Neuronal stem cell (in vitro differentiated cells): ENCODE measurements around the gene SOD3.

Experiments
- DNase-seq: peaks from one replicate; pipeline ENCODE4 v3.0.0-alpha.2; 2013; ENCODE audit warnings: low spot score
- H2AFZ ChIP-seq: one replicate; pipeline ENCODE4 v1.6.1; 2013; ENCODE audit warnings: mild to moderate bottlenecking, low read length, inconsistent platforms
- H2AK5ac ChIP-seq: 2 replicates; pipeline ENCODE4 v1.6.1; 2013; ENCODE audit warnings: low read depth, mild to moderate bottlenecking, inconsistent platforms, low read length, moderate library complexity, mixed read lengths
- H2BK120ac ChIP-seq: 2 replicates; pipeline ENCODE4 v1.6.1; 2013; ENCODE audit warnings: low read depth, mild to moderate bottlenecking, inconsistent platforms, low read length, moderate library complexity, mixed read lengths
- H2BK12ac ChIP-seq: one replicate; pipeline ENCODE4 v1.6.1; 2013; ENCODE audit warnings: low read length, inconsistent platforms
- H2BK15ac ChIP-seq: 2 replicates; pipeline ENCODE4 v1.6.1; 2013; ENCODE audit warnings: mild to moderate bottlenecking, low read length, inconsistent platforms, mixed read lengths
- H2BK5ac ChIP-seq: one replicate; pipeline ENCODE4 v1.6.1; 2013; ENCODE audit warnings: inconsistent platforms, mild to moderate bottlenecking, low read length, moderate library complexity
- H3K14ac ChIP-seq: one replicate; pipeline ENCODE4 v1.6.1; 2013; ENCODE audit warnings: low read length, inconsistent platforms
- H3K18ac ChIP-seq: 2 replicates; pipeline ENCODE4 v1.6.1; 2013; ENCODE audit warnings: low read length, inconsistent platforms
- H3K23ac ChIP-seq: 2 replicates; pipeline ENCODE4 v1.6.1; 2013; ENCODE audit warnings: low read depth, mild to moderate bottlenecking, mixed read lengths, low read length, inconsistent platforms; ENCODE audit not compliant: poor library complexity
- H3K27ac ChIP-seq: replicated peaks from 3 replicates; pipeline ENCODE4 v1.5.1; 2013; ENCODE audit warnings: low read length, inconsistent platforms
- H3K27me3 ChIP-seq, 3 experiments: 2 replicates each; pipeline ENCODE4 v1.6.1; 2013; ENCODE audit warnings: low read length in 3 of 3, mild to moderate bottlenecking in 2 of 3, inconsistent platforms in 1 of 3, low read depth in 1 of 3, mixed read lengths in 1 of 3, moderate library complexity in 1 of 3; ENCODE audit not compliant: control insufficient read depth in 3 of 3, insufficient read depth in 3 of 3
- H3K36me3 ChIP-seq, 2 donors: replicated peaks in 1 of 2; 2 replicates each; pipeline ENCODE4 v1.6.1; 2013; ENCODE audit warnings: low read length in 2 of 2; ENCODE audit not compliant: control insufficient read depth in 2 of 2, insufficient read depth in 2 of 2
- H3K4ac ChIP-seq: 2 replicates; pipeline ENCODE4 v1.6.1; 2013; ENCODE audit warnings: inconsistent platforms, mild to moderate bottlenecking, low read length, moderate library complexity
- H3K4me1 ChIP-seq, 2 donors: 1 replicate in 1 of 2; 2 replicates in 1 of 2; pipeline ENCODE4 v1.6.1; 2013; ENCODE audit warnings: low read length in 2 of 2, low read depth in 1 of 2; ENCODE audit not compliant: control insufficient read depth in 2 of 2, insufficient read depth in 1 of 2
- H3K4me2 ChIP-seq: one replicate; pipeline ENCODE4 v1.6.1; 2013; ENCODE audit warnings: mild to moderate bottlenecking, low read length, inconsistent platforms; ENCODE audit not compliant: insufficient read depth, poor library complexity, severe bottlenecking
- H3K4me3 ChIP-seq, 2 donors: 2 replicates each; pipeline ENCODE4 v1.5.1; 2013; ENCODE audit warnings: low read length in 2 of 2, mild to moderate bottlenecking in 2 of 2, inconsistent platforms in 1 of 2, moderate library complexity in 1 of 2
- H3K79me1 ChIP-seq: one replicate; pipeline ENCODE4 v1.6.1; 2013; ENCODE audit warnings: low read depth, mild to moderate bottlenecking, inconsistent platforms, low read length, moderate library complexity
- H3K9ac ChIP-seq: one replicate; pipeline ENCODE4 v1.6.1; 2013; ENCODE audit warnings: mild to moderate bottlenecking, low read depth, low read length, inconsistent platforms; ENCODE audit not compliant: poor library complexity
- H3K9me3 ChIP-seq, 2 donors: replicated peaks in 1 of 2; 2 replicates each; pipeline versions ENCODE3 to v1.6.1; 2013; ENCODE audit warnings: low read length in 2 of 2, mild to moderate bottlenecking in 2 of 2, inconsistent platforms in 1 of 2, low read depth in 1 of 2, mixed read lengths in 1 of 2, moderate library complexity in 1 of 2; ENCODE audit not compliant: control insufficient read depth in 2 of 2, insufficient read depth in 1 of 2
- H4K8ac ChIP-seq: one replicate; pipeline ENCODE4 v1.6.1; 2013; ENCODE audit warnings: low read depth, mild to moderate bottlenecking, inconsistent platforms, low read length, moderate library complexity
- H4K91ac ChIP-seq: one replicate; pipeline ENCODE4 v1.6.1; 2013; ENCODE audit warnings: low read length, low read depth, mild to moderate bottlenecking, inconsistent platforms; ENCODE audit not compliant: poor library complexity
- WGBS, 2 donors: extraction: QIAGEN DNeasy Blood & Tissue Kit; methylation state at CpG; one replicate each; pipeline ENCODE4 v1.1.7; 2013; ENCODE audit warnings: missing lambda C conversion rate in 2 of 2, mixed read lengths in 1 of 2; ENCODE audit not compliant: insufficient read length in 2 of 2, insufficient replicate concordance in 1 of 2; ENCODE audit errors: extremely low coverage in 2 of 2; 5-methylcytosine and 5-hydroxymethylcytosine counted together

Gene SOD3

GRCh38 chr4:24770667-24771066, 24.7 kb upstream of the SOD3 start:
- H3K18ac ChIP-seq, result no peak overlapping the region
- H3K14ac ChIP-seq, result no peak overlapping the region
- H3K9me3 ChIP-seq, result no peaks in the 10 kb centered on the region
- no CpG with 5 or more reads among the region's 4 CpGs for WGBS, 2 donors
- no peak overlapping the region for H2BK120ac ChIP-seq
- DNase-seq, result no peak
- no peak overlapping the region for H3K4me3 ChIP-seq
- H3K9ac ChIP-seq, result no peak overlapping the region
- H3K27me3 ChIP-seq, result no peaks in the 10 kb centered on the region
- H2AFZ ChIP-seq, result no peak overlapping the region
- no peak overlapping the region for H2BK5ac ChIP-seq
- H3K36me3 ChIP-seq, result no peaks in the 10 kb centered on the region
- H3K4ac ChIP-seq, result no peak overlapping the region
- no peaks in the 10 kb centered on the region for H3K4me1 ChIP-seq
- H3K4me2 ChIP-seq, result no peak overlapping the region
- H2BK15ac ChIP-seq, result no peak overlapping the region
- H2BK12ac ChIP-seq, result no peak overlapping the region
- no peak overlapping the region for H4K91ac ChIP-seq
- no peak overlapping the region for H3K27ac ChIP-seq
- no peak overlapping the region for H3K23ac ChIP-seq
- H4K8ac ChIP-seq, result no peak overlapping the region
- H3K79me1 ChIP-seq, result no peaks in the 10 kb centered on the region
- no peak overlapping the region for H2AK5ac ChIP-seq

- Histone ChIP-seq H3K4me2 (no peak overlapping the region), H3K79me1 (no peaks in the 10 kb centered on the region), H4K8ac (peak overlapping the region; percentile 70), H2BK120ac (no peak overlapping the region), H2AK5ac (no peak overlapping the region), H3K9ac (no peak overlapping the region), H2AFZ (no peak overlapping the region), H3K4me3 (no peak overlapping the region), H3K14ac (no peak overlapping the region), H3K23ac (no peak overlapping the region), H2BK5ac (no peak overlapping the region), H3K27me3 (no peaks in the 10 kb centered on the region), H3K9me3 (no peaks in the 10 kb centered on the region), H3K18ac (no peak overlapping the region), H4K91ac (no peak overlapping the region), H3K4ac (no peak overlapping the region), H2BK15ac (no peak overlapping the region), H3K27ac (no peak overlapping the region), H3K36me3 (no peaks in the 10 kb centered on the region), H3K4me1 (no peaks in the 10 kb centered on the region), H2BK12ac (no peak overlapping the region)
- no peak for DNase-seq
- WGBS, 2 donors, result no CpG with 5 or more reads among the region's 4 CpGs
These were observed 24.1 kb upstream of the SOD3 start for GRCh38 chr4:24771241-24771640.

GRCh38 chr4:24772061-24772705, 23.2 kb upstream of the SOD3 start:
- no peak overlapping the region for H3K4me3 ChIP-seq
- no peak overlapping the region for H2AK5ac ChIP-seq
- no peak overlapping the region for H3K4me2 ChIP-seq
- no peak overlapping the region for H3K9ac ChIP-seq
- H3K23ac ChIP-seq, result no peak overlapping the region
- no peak overlapping the region for H2BK15ac ChIP-seq
- H3K4me1 ChIP-seq, result no peaks in the 10 kb centered on the region
- no peaks in the 10 kb centered on the region for H3K36me3 ChIP-seq
- no peaks in the 10 kb centered on the region for H3K9me3 ChIP-seq
- H3K27ac ChIP-seq, result no peak overlapping the region
- H3K79me1 ChIP-seq, result no peaks in the 10 kb centered on the region
- H2BK12ac ChIP-seq, result no peak overlapping the region
- no peak for DNase-seq
- H3K18ac ChIP-seq, result no peak overlapping the region
- no CpG with 5 or more reads among the region's 5 CpGs for WGBS, 2 donors
- H2BK5ac ChIP-seq, result no peak overlapping the region
- no peak overlapping the region for H2AFZ ChIP-seq
- no peak overlapping the region for H4K8ac ChIP-seq
- no peak overlapping the region for H2BK120ac ChIP-seq
- no peak overlapping the region for H3K14ac ChIP-seq
- no peak overlapping the region for H4K91ac ChIP-seq
- no peak overlapping the region for H3K4ac ChIP-seq
- no peaks in the 10 kb centered on the region for H3K27me3 ChIP-seq

- no CpG with 5 or more reads among the region's 6 CpGs for WGBS, 2 donors
- Histone ChIP-seq H3K4me2 (no peak overlapping the region), H4K8ac (no peak overlapping the region), H3K9me3 (no peaks in the 10 kb centered on the region), H3K79me1 (no peaks in the 10 kb centered on the region), H3K36me3 (no peaks in the 10 kb centered on the region), H2AK5ac (no peak overlapping the region), H2BK5ac (no peak overlapping the region), H2BK15ac (no peak overlapping the region), H3K4ac (no peak overlapping the region), H4K91ac (no peak overlapping the region), H3K27me3 (peaks cover 0 to 2% (median 0%) of the 10 kb centered on the region in 3 experiments), H3K9ac (no peak overlapping the region), H2AFZ (no peak overlapping the region), H3K23ac (no peak overlapping the region), H3K27ac (no peak overlapping the region), H3K14ac (no peak overlapping the region), H2BK12ac (no peak overlapping the region), H3K4me1 (no peaks in the 10 kb centered on the region), H3K4me3 (no peak overlapping the region), H2BK120ac (no peak overlapping the region), H3K18ac (no peak overlapping the region)
- no peak for DNase-seq
These were observed 22.4 kb upstream of the SOD3 start for GRCh38 chr4:24772952-24773351.
